CD8-positive, alpha-beta memory T cell (primary cell): ENCODE measurements around the gene PCBP4. TPM values are rescaled to one million over a fixed set of nuclear protein-coding genes. Genes with fewer than 3 reads are reported as not detected.

Experiments
- CTCF ChIA-PET: fragments of 350-600 bp; sonication (Branson Sonifier 250); formaldehyde crosslinking; loops from one replicate; lab custom pipeline; 2021; ENCODE audit warnings: antibody characterized with exemption; lab: Charles Lee
- POLR2A ChIA-PET: fragments of 350-600 bp; sonication (Branson Sonifier 250); formaldehyde crosslinking; loops from one replicate; lab custom pipeline; 2021; ENCODE audit warnings: antibody characterized with exemption; lab: Charles Lee
- DNase-seq, 5 donors: peaks; one replicate each; pipeline versions ENCODE4 v3.0.0 to v3.0.0-alpha.2; 2020 to 2022; ENCODE audit warnings: mixed read lengths in 1 of 5
- H3K27ac ChIP-seq: one replicate; pipeline ENCODE4 v1.7.0; 2013; ENCODE audit warnings: low read depth, mild to moderate bottlenecking, low read length, moderate library complexity
- H3K27me3 ChIP-seq: 2 replicates; pipeline ENCODE4 v1.7.0; 2013; ENCODE audit warnings: low read length, mild to moderate bottlenecking; ENCODE audit not compliant: insufficient read depth, poor library complexity, severe bottlenecking
- H3K36me3 ChIP-seq: 2 replicates; pipeline ENCODE4 v1.7.0; 2013; ENCODE audit warnings: mild to moderate bottlenecking, low read length, moderate library complexity; ENCODE audit not compliant: insufficient read depth
- H3K4me1 ChIP-seq: 2 replicates; pipeline ENCODE4 v1.7.0; 2013; ENCODE audit warnings: mild to moderate bottlenecking, low read length, moderate library complexity; ENCODE audit not compliant: insufficient read depth
- H3K4me3 ChIP-seq: 2 replicates; pipeline ENCODE4 v1.7.0; 2013; ENCODE audit warnings: mild to moderate bottlenecking, low read length
- H3K9me3 ChIP-seq: 2 replicates; pipeline ENCODE4 v1.7.0; 2013; ENCODE audit warnings: mild to moderate bottlenecking, low read length
- H3K27ac Mint-ChIP-seq, 8 donors: one replicate each; pipeline ENCODE4 v1.8.0; 2020 to 2021; ENCODE audit warnings: mixed read lengths in 8 of 8, mild to moderate bottlenecking in 6 of 8, inconsistent platforms in 3 of 8, moderate library complexity in 3 of 8
- H3K27me3 Mint-ChIP-seq, 2 donors: one replicate each; pipeline ENCODE4 v1.8.0; 2020 to 2021; ENCODE audit warnings: mixed read lengths in 2 of 2, mild to moderate bottlenecking in 1 of 2, moderate library complexity in 1 of 2
- H3K36me3 Mint-ChIP-seq, 3 donors: one replicate each; pipeline ENCODE4 v1.8.0; 2020 to 2021; ENCODE audit warnings: mixed read lengths in 3 of 3, inconsistent platforms in 1 of 3, mild to moderate bottlenecking in 1 of 3
- H3K4me1 Mint-ChIP-seq, 3 donors: one replicate each; pipeline ENCODE4 v1.8.0; 2020 to 2021; ENCODE audit warnings: mixed read lengths in 3 of 3, inconsistent platforms in 1 of 3, mild to moderate bottlenecking in 1 of 3
- H3K4me3 Mint-ChIP-seq, 7 donors: one replicate each; pipeline ENCODE4 v1.8.0; 2020 to 2021; ENCODE audit warnings: mixed read lengths in 7 of 7, mild to moderate bottlenecking in 6 of 7, moderate library complexity in 4 of 7, inconsistent platforms in 2 of 7
- H3K9me3 Mint-ChIP-seq, 5 donors: one replicate each; pipeline ENCODE4 v1.8.0; 2020 to 2022; ENCODE audit warnings: mixed read lengths in 5 of 5, mild to moderate bottlenecking in 3 of 5, moderate library complexity in 2 of 5, inconsistent platforms in 1 of 5
- polyA plus RNA-seq: library from polyadenylated mRNA; unstranded; fragments of 300-500 nt; fragmentation: Illumina TruSeq; gene quantifications from one replicate; pipeline ENCODE4 v1.2.3, GENCODE V29; 2021
- total RNA-seq, 2 experiments: library from RNA; stranded (reverse); gene quantifications; one replicate each; pipeline ENCODE4 v1.2.3, GENCODE V29; 2021

PCBP4 gene
- total and polyA plus RNA-seq, 3 experiments from 2014 or later, result 9.7 to 12.5 (median 12.5) TPM

DNA sequence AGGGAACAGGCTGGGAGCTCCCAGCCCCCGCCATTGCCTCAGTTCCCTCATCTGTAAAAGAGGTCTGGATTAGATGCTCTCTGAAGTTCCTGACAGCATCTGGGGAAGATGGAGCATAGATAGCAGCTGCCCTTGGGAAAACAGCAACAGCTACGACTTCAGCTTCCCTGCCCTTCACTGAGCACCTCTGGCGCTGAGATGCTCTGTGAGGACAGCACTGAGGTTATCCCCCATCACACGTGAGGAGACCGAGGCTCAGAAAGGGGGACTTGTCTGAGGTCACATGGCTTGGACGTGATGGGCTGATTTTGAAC lies 39.5 kb upstream of the PCBP4 start:
- peaks cover 13% of the 10 kb centered on the region for H3K4me1 ChIP-seq
- no peaks in the 10 kb centered on the region for H3K9me3 ChIP-seq
- no peak for DNase-seq
- ChIA-PET POLR2A (no interaction called here), CTCF (no interaction called here)
- H3K9me3 Mint-ChIP-seq, result no peaks in the 10 kb centered on the region
- no peak overlapping the region for H3K4me3 Mint-ChIP-seq
- H3K36me3 ChIP-seq, result no peaks in the 10 kb centered on the region
- H3K4me1 Mint-ChIP-seq, result peaks cover 0 to 6% (median 3%) of the 10 kb centered on the region in 3 donors
- peaks cover 0 to 3% of the 10 kb centered on the region in 2 donors for H3K27me3 Mint-ChIP-seq
- H3K36me3 Mint-ChIP-seq, result no peaks in the 10 kb centered on the region
- H3K4me3 ChIP-seq, result no peak overlapping the region
- H3K27ac ChIP-seq, result no peak overlapping the region
- no peak overlapping the region for H3K27ac Mint-ChIP-seq
- no peaks in the 10 kb centered on the region for H3K27me3 ChIP-seq

DNA sequence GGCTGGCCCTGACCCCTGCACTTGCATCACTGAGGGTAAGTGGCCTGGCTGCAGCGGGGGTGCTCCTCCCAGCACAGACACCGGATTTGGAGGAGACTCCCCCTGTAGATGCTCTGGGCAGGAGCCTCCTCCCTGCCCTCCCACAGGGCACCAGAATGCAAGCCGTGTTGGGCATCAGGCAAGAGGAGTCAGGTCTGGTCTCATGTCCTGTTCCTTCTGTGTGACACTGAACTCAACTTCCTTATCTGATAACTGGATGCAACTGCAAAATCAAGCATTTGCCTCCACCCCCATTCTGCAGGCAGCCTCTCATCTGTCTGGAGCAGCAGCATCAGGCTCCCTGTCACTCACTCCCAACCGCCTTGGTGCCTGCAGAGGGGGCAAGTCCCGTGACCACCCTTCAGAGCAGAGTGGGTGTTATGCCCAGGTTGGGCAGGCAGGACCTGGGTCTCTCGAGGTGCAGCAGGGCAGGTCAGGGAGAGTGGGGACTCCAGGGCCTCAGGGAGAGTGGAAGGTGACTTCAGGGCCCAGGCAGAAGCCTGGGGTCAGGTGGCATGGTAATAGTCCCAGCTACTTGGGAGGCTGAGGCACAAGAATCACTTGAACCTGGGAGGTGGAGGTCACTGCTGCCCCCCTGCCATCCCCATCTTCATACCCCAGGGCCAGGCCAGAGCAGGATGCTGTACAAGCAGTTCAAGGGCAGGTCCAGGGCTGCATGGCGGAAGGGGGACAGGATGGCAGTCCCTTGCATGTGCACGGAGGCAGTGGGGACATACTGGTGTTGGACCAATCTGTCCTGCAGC lies 39.0 kb upstream of the PCBP4 start:
- Mint-ChIP-seq H3K27me3 (peaks cover 0 to 3% of the 10 kb centered on the region in 2 donors), H3K36me3 (no peaks in the 10 kb centered on the region), H3K27ac (peak overlapping the region in 2 of 8 donors; percentile 11 to 47), H3K4me3 (no peak overlapping the region), H3K9me3 (no peaks in the 10 kb centered on the region), H3K4me1 (peaks cover 0 to 11% (median 6%) of the 10 kb centered on the region in 3 donors)
- H3K27ac ChIP-seq, result no peak overlapping the region
- H3K4me1 ChIP-seq, result peaks cover 18% of the 10 kb centered on the region
- no peaks in the 10 kb centered on the region for H3K36me3 ChIP-seq
- H3K4me3 ChIP-seq, result no peak overlapping the region
- CTCF ChIA-PET, result interaction anchor here (6.1 kb wide), 1 partner anchor 116 kb away, joined by 79 read pairs; no protein-coding TSS in a partner anchor
- POLR2A ChIA-PET, result no interaction called here
- H3K27me3 ChIP-seq, result no peaks in the 10 kb centered on the region
- H3K9me3 ChIP-seq, result no peaks in the 10 kb centered on the region
- DNase-seq, result no peak

DNA sequence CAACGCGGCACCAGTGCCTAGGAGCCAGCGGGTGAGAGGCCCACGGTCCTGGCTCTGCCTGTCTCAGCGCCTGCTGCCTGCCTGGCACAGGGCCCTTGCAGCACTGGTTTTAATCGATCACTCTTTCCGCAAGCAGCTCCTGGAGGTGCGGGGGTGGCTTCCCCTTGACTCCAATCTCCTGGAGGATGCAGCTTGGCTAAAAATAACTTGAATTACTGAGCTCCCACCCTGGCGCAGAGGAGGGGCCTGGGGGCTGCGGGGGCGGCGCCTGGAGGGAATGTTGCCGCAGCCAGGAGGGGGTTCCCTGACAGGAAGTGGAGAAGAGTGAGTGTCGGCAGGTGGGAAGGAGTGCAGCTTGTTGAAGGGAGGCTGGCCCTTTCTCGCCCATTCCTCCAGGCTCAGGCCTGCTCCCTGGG lies 38.3 kb upstream of the PCBP4 start:
- H3K27me3 Mint-ChIP-seq, result peaks cover 0 to 3% of the 10 kb centered on the region in 2 donors
- no peaks in the 10 kb centered on the region for H3K36me3 Mint-ChIP-seq
- H3K27me3 ChIP-seq, result no peaks in the 10 kb centered on the region
- no peaks in the 10 kb centered on the region for H3K36me3 ChIP-seq
- ChIA-PET POLR2A (no interaction called here), CTCF (interaction anchor here (5.5 to 6.1 kb wide), 2 partner anchors 117 to 138 kb away, joined by 74 to 79 read pairs; no protein-coding TSS in a partner anchor)
- peak overlapping the region in 2 of 8 donors; percentile 6 to 47 for H3K27ac Mint-ChIP-seq
- H3K9me3 ChIP-seq, result no peaks in the 10 kb centered on the region
- no peak overlapping the region for H3K27ac ChIP-seq
- H3K4me1 Mint-ChIP-seq, result peaks cover 0 to 11% (median 6%) of the 10 kb centered on the region in 3 donors
- H3K9me3 Mint-ChIP-seq, result no peaks in the 10 kb centered on the region
- H3K4me3 Mint-ChIP-seq, result no peak overlapping the region
- peaks cover 19% of the 10 kb centered on the region for H3K4me1 ChIP-seq
- DNase-seq, result no peak
- no peak overlapping the region for H3K4me3 ChIP-seq

DNA sequence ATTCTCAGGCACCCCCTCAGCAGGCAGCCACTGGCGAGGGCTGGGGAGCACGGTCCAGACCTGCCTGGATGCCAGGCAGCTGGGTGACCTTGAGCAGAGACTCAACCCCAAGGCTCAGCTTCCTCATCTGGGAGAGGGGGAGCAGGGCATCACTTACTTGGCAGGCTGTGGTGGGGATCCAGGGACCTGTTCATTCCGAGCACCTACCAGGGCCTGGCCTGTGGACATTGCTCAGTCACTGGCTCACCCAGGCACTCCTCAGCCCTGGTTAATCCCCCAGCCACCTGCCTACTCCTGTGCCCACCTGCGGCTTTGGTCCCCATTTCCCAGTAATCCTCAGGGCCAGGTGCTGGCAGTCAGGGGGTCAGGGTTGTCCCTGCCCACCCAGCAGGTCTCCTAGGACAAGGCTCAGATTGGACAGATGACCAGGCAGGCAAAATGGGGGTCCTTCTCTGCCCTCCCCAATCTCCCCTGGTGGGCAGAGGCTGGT lies 37.7 kb upstream of the PCBP4 start:
- no peak overlapping the region for H3K27ac Mint-ChIP-seq
- no peaks in the 10 kb centered on the region for H3K9me3 Mint-ChIP-seq
- no peaks in the 10 kb centered on the region for H3K36me3 Mint-ChIP-seq
- H3K27ac ChIP-seq, result no peak overlapping the region
- no peak overlapping the region for H3K4me3 ChIP-seq
- H3K9me3 ChIP-seq, result no peaks in the 10 kb centered on the region
- peaks cover 0 to 3% of the 10 kb centered on the region in 2 donors for H3K27me3 Mint-ChIP-seq
- no peaks in the 10 kb centered on the region for H3K27me3 ChIP-seq
- POLR2A ChIA-PET, result no interaction called here
- DNase-seq, result no peak
- H3K36me3 ChIP-seq, result no peaks in the 10 kb centered on the region
- H3K4me3 Mint-ChIP-seq, result no peak overlapping the region
- H3K4me1 Mint-ChIP-seq, result peaks cover 0 to 11% (median 6%) of the 10 kb centered on the region in 3 donors
- CTCF ChIA-PET, result interaction anchor here (1.2 to 6.1 kb wide), 3 partner anchors 47 to 139 kb away, joined by 4 to 79 read pairs (median 74); no protein-coding TSS in a partner anchor
- peaks cover 19% of the 10 kb centered on the region for H3K4me1 ChIP-seq

DNA sequence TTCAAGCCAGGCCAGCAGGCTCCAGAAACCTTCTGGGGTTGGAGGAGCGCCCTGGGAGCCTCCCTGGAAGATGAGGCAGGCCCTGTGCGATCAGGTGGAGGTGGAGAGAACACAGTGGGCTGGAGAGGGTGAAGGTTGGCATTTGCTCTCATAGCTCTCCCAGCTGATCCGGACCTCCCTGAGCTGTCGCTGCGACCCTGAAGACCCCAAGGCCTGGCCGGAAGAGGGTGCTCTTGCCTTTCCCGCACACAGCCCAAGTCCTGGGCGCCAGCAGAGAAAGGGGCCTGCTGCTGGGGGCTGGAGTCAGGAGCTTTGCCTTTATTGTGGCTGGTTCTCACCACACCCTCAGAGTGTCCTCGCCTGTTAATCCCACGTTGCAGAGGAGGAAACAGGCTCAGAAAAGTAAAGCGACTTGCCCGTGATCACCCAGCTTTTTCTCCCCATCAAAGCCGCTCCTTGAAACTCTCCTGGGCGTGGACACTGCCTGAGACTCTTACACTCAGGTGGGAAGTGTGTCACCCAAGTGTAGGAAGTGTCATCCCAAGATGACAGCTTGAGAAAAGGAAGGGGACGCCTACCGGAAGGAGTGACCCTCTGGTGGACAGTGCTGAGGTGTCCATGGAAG lies 37.0 kb upstream of the PCBP4 start:
- H3K27ac Mint-ChIP-seq, result no peak overlapping the region
- Histone ChIP-seq H3K4me1 (peaks cover 19% of the 10 kb centered on the region), H3K27ac (no peak overlapping the region), H3K36me3 (no peaks in the 10 kb centered on the region), H3K9me3 (no peaks in the 10 kb centered on the region), H3K27me3 (no peaks in the 10 kb centered on the region), H3K4me3 (no peak overlapping the region)
- no peak overlapping the region for H3K4me3 Mint-ChIP-seq
- H3K4me1 Mint-ChIP-seq, result peaks cover 0 to 11% (median 6%) of the 10 kb centered on the region in 3 donors
- peaks cover 1 to 3% of the 10 kb centered on the region in 2 donors for H3K27me3 Mint-ChIP-seq
- no peak for DNase-seq
- no peaks in the 10 kb centered on the region for H3K36me3 Mint-ChIP-seq
- ChIA-PET POLR2A (no interaction called here), CTCF (interaction anchor here (0.9 to 6.1 kb wide), 7 partner anchors 31 to 140 kb away, joined by 3 to 79 read pairs (median 3); partner anchors contain the start of genes ABHD14B and RRP9)
- H3K9me3 Mint-ChIP-seq, result no peaks in the 10 kb centered on the region

DNA sequence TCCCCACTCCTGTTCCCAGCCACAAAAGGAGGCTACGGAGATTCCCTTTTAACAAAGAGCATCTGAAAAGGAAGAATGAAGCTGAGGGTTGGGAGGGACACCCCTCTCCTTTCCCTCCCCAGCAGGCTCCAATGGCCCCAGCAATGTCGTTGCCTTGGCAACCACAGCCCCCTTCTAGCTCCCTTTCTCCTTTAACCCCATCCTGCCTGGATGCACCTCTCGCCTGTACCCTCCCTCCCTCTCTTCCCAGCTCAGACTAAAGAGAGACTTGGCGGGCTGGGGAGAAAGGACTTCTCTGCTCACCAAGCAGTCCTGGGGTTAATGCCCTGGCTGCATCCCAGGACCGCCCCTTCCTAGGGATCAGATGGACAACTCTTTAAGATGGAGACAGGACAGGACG lies 35.5 kb upstream of the PCBP4 start:
- no peaks in the 10 kb centered on the region for H3K36me3 ChIP-seq
- no peaks in the 10 kb centered on the region for H3K9me3 Mint-ChIP-seq
- POLR2A ChIA-PET, result no interaction called here

DNA sequence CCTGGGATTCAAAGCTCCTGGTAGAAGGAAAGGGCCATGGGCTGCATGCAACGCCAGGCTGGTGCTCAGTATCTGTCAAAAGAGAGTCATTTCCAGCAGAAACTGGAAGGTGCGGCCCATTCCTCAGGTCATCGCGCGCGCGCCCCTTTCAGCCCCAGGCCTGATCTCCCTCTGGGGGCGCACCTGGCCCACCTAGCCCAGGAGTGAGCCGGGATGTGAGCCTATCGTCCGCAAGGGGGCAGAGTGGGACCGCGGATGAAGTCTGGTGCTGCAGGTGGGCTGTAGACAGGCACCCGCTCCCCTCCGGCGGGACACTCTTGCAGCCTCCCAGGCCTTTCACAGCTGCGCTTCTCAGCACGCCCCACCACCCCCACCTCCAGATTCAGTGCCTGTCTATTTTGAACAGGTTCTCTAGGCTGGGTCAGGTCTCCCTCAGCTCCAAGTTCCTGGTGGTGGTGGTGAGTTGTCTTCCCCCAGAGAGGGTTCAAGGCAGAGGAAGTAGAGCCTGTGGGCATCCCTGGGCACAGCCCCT lies 34.3 kb upstream of the PCBP4 start:
- Histone ChIP-seq H3K27me3 (no peaks in the 10 kb centered on the region), H3K4me3 (no peak overlapping the region), H3K36me3 (no peaks in the 10 kb centered on the region), H3K27ac (no peak overlapping the region), H3K4me1 (peaks cover 19% of the 10 kb centered on the region), H3K9me3 (no peaks in the 10 kb centered on the region)
- ChIA-PET CTCF (interaction anchor here (0.6 to 6.1 kb wide), 34 partner anchors 10 to 445 kb away, joined by 3 to 79 read pairs (median 4); partner anchors contain the start of genes ABHD14B, DUSP7, POC1A and RRP9), POLR2A (interaction anchor here (0.6 to 1.4 kb wide), 2 partner anchors 122 to 146 kb away, joined by 3 to 5 read pairs; no protein-coding TSS in a partner anchor)
- peak; percentile 80 to 92 (median 87) for DNase-seq
- H3K27ac Mint-ChIP-seq, result peak overlapping the region in 2 of 8 donors; percentile 11 to 28
- H3K4me3 Mint-ChIP-seq, result peak overlapping the region in 2 of 7 donors; percentile 2 to 7
- no peaks in the 10 kb centered on the region for H3K36me3 Mint-ChIP-seq
- no peaks in the 10 kb centered on the region for H3K9me3 Mint-ChIP-seq
- peaks cover 7 to 15% (median 10%) of the 10 kb centered on the region in 3 donors for H3K4me1 Mint-ChIP-seq
- peaks cover 0 to 1% of the 10 kb centered on the region in 2 donors for H3K27me3 Mint-ChIP-seq

More for the DNA sequence above, 35.5 kb upstream of the PCBP4 start:
- Histone ChIP-seq H3K4me3 (no peak overlapping the region), H3K9me3 (no peaks in the 10 kb centered on the region), H3K27me3 (no peaks in the 10 kb centered on the region), H3K4me1 (peaks cover 19% of the 10 kb centered on the region), H3K27ac (no peak overlapping the region)
- Mint-ChIP-seq H3K36me3 (no peaks in the 10 kb centered on the region), H3K4me3 (no peak overlapping the region), H3K4me1 (peaks cover 0 to 11% (median 6%) of the 10 kb centered on the region in 3 donors), H3K27me3 (peaks cover 1 to 3% of the 10 kb centered on the region in 2 donors), H3K27ac (no peak overlapping the region)
- CTCF ChIA-PET, result interaction anchor here (1.1 to 6.1 kb wide), 13 partner anchors 51 to 443 kb away, joined by 4 to 79 read pairs (median 9); partner anchors contain the start of gene DUSP7
- DNase-seq, result no peak
